ENCODE measurements around the gene SP2.
"Not testable (repeated sequence)": the region's sequence is repeated elsewhere in the genome, so short reads cannot be mapped to it uniquely, and the experiment has no call there.

Gene SP2

DNA sequence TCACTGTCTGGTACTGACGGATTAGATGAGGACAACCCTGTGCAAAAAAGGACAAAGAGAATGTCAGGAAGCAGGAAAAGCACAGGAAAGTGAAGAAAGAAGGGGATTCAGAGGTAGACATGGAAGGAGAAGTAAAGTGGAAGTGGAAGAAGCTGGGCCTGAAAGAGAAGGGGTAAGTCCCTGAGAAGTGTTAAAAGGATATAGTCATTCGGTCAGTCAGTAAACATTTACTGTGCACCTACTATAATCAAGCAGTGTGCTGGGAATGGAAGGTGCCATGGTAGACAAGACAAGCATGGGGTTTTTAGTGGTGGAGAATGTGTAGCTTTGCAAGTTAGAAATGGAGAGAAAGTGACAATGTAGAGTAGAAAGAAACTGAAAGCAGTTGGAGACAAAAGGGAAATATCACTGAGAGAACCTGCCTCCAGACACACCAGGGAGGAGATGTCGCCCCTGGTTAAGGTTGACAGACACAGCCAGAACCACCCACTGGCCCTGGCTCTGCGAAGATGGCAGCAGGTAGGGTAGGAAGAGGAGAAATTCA lies 4.4 kb upstream of the SP2 start:
- DNase-seq = no peak

DNA sequence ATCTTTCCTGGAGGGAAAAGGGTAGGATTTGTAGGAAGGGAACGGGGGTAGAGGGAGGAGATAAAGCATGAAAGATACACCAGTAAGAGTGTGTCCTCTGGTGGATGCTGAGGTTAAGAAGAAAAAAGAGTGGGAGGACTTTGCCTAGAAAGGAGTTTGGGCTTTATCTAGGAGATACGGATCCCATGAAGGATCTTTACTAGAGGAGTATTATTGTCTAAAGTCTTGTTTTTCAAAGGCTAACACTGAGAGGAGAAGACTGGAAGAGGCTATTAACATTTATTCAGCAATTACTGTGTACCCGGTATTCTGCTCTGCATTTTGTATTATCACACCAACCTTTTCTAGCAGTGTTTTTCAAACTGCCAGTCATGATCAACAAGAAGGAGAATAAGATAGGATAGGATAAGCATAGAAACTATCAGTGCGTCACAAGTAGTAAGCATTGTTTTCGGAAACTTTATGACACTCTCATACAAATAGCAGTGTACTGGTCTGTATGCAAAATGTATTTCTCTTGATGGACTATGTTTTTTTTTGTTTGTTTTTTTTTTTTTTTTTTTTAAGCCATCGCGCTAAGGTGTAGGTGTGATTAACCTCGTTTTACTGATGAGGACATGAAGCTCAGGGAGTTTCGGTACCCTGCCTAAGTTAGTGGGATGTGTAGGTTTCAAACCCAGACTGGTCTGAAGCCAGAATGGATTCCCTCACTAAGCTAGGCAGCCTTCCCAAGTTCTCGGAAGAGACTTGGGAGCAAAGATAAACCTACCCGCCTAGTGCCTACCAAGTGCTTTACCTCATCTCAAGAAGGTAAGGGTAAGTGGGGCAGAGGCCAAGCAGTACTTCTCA lies 1.3 kb upstream of the SP2 start:
- DNase-seq = no peak

DNA sequence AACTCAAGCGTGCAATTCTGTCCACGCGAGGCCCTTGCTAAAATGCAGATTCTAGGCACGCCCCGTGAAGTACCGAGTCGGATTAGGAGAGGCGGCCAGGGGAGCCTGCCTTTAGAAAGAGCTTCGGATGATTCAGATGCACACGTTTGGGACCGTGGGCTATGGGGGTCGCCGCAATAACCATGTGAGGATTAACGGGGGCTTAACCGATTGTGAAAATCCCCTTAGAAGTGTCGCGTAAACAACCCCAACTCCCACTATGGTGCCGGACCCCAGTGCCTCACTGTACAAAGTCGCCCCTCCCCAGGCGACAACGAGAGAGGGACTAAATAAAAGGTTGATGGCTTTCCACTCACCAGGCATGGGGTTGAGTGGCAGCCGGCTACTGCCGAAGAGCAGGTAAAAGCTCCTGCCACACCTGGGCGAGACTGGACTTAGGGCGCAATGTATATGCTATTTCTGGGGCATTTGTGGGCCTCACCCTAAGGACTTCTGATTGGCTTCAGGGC lies 635 bp upstream of the SP2 start:
- DNase-seq = no peak

DNA sequence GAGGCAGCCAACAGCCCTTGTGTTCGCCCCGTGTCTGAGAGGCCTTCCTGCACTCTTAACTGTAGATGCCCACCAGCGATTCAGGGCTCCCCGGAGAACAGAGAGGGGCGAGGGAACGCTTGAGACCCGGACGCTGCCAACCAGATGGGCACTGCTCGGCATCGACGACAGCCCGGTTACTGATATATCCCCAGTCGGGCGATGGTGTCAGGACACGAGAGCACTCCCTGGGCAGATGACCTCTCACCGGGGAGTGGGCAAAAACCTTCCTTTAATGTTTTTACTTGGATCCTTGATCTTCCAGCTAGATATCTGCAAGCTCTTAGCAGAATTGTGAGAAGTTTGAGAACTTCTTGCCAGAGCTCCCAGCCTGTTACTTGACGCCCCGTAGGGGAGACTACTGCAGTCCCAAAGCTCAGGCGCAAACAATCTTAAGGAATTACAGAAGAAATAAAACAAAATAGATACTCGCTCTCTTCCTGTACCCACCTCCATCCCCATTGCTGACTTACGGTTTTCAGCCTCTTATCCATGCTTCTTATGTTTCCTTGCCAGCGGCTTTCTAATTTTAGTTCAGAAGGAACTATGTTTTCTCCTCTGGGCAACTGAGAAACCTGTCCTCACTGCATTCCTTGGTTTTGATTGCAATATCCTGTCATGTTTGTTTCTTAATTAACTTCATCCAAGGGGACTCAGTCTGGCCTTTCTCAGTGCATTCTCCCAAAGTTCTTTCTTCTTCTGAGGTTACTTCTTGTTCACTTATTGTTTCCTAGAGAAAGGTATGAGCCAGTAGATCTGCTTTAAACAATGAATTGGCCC lies 845 bp downstream of the SP2 start:
- no peak for DNase-seq

DNA sequence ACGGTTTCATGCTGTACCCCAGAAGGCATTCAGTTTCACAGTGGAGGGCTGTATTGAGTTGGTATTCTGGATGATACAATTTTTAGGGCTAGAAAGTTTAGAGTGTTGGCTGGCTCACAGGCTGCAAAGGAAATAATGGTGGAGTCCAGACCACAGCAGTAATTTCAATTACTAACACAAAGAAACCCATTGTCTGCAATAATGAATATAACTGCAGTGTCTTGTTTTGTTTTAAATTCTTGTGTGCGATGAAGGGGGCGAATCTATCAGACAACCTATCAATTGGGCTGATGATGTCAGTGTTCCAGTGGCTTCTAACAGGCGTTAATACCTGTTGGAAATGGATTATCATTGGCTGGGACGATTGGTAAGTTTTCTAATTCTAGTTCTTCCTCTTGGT lies 1.5 kb downstream of the SP2 start:
- no peak for DNase-seq

DNA sequence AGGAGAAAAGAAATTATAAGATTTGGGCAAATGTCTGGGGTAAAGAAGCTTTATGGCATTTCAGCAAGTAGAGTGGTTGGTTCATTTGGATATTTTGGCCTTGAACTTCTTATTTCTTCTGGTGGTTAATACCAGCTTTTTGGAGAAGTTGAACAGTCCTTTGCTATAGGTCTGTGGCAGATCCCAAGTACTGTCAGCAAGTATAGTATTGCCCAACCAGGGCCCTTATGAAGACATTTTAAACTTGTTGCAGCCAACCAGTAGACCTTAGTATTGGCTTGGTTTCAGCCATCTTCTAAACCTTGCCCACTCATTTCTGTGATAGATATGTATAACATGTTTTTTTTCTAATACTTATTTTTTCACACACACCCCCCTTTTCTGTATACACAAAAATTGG lies 2.2 kb downstream of the SP2 start:
- no peak for DNase-seq

DNA sequence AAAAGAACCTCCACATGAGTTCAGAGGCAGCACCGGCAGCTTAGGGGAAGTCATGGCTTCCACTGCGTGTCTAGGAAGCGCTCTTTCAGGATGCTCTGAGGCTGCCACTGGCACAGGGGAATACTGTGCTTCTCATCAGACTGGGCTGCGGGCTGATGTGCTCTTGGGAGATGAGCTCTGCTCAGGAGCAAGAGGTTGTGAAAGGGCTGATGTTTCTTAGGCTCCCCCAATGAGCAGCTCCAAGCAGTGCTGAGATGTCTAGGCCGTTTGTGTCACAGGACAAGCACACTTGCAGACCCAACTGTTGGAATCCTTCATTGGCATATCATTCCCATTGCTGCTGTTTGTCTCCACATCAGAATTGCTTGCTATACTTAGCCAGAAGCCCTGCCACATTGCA lies 3.6 kb downstream of the SP2 start:
- DNase-seq = no peak

DNA sequence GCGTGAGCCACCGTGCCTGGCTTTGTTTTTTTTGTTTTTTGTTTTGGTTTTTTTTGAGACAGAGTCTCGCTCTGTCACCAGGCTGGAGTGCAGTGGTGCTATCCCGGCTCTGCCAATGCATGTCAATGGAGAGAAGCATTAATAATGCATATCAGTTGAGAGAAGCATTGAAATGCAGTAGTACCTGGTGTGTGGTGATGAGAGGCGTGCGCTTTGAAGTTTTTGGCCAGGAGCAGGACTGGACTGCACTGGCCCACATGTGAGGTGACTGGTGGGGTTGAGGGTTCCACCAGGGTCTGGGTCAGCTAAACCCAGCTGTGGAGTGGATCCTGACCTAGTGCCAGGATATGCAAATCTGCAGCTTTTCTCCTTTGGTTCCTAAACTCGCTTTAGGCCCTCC lies 5.4 kb downstream of the SP2 start:
- no peak for DNase-seq

DNA sequence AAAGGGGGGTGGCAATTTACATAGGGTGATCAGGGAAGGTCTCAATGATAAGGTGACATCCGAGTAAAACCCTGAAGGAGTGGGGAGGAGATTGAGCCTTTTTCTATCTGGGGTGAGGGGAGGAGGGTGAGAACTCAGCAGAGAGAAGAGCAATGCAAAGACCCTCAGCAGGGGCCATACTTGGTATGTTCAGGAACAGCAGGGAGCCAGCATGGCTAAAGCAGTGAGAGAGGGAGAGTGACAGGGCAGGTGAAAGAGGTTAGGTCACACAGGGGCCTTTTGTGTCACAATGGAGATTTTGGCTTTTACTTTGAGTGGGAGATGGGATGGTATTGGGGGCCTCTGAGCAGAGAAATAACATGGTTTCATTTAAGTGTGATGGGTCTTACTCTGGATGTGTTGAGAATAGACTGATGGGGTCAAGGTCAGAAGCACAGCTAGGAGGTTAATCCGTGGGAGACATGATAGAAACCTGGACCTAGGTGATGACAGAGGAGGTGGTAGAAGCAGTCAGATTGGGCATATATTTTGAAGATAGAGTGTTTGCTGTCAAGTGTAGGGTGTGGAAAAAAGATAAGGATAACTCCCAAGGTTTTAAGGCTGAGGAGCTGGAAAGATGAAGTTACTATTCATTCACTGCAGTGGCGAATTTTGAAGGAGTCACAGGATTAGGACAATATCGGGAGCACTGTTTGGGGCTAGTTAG lies 6.2 kb downstream of the SP2 start:
- DNase-seq = no peak

DNA sequence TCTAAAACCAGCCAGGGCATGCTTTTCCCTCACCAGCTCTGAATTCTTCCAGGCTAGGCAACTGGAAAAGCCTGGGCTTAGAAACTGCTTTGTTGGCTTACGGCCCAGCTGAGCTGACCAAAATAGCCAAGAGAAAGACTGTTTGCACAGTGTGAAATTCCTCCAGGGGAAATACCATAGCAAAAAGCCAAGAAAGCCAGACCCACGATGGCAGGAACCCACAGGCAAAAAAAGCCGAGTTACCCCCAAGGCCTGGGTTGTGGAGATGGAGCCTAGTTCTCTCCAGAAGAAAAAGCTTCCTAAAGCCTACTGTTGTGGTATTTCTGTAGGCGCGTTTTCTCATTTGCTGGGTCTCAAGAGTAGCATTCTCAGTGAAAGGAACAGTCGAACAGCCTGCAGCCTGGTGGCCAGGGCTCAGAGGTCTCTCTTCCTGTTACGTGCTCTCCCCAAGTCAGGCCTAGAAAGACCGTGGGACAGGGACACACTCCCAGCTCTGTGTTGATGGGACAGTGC lies 9.2 kb downstream of the SP2 start:
- no peak for DNase-seq

DNA sequence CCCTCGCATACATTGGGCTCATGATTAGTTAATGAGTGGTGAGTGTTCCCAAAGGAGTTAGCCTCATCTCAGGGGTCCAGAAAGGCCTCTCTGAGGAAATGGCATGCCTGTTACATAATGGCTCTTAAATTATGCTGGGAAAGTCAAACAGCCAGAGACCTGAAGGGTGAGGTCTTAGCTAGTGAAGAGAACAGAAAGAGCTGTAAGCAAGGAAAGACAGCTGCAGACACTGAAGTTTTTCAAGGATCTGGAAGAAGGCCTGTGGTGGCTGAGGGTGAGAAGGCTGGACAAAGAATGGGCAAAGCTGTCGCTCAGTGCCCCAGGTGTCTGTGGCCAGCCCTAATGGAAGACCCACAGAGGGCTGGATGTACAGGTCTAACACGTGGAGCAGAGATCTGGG lies 10.4 kb downstream of the SP2 start:
- DNase-seq = no peak

DNA sequence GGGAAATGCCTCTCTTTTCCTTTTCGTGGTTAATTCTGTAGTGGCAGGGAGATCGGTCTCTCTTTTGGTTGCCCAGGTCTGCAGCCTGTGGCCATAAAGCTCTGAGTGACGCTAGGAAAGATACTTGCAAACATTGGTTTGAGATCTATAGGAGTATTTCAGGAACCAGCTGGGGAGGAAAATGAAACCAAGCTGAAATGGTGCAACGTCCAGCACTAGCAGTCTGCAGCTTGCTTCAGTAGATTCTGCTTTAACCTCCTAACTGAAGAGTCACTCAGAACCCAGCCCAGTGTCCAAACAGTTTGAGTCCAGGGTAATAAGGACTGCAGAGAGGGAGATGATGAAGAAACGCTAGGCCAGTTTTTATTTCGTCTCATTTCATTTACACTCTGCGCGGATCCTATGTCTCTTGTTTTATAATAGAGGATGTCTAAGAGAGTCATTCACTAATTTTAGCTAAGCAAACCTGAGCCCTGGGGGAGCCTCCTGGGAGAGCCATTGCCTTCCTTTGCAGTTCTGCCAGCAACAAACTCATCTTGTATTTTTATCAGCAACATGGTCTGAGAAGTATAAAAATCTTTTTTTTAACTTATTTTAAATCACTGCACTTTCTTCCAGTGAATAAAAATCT lies 12.0 kb downstream of the SP2 start:
- no peak for DNase-seq

DNA sequence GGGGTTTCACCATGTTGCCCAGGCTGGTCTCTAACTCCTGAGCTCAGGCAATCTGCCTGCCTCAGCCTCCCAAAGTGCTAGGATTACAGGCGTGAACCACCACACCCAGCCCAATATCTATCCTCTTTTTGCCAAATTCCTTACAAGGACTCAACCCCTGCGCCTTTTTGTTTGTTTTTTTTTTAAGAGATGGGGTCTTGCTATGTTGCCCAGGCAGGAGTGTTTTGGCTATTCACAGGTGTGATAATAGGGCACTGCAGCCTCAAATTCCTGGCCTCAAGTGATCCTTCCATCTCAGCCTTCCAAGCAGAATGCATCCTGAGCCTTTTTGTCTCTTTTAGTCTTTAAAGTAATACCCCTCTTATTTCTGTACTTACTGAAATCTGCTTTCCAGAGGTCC lies 17.0 kb downstream of the SP2 start:
- no peak for DNase-seq

DNA sequence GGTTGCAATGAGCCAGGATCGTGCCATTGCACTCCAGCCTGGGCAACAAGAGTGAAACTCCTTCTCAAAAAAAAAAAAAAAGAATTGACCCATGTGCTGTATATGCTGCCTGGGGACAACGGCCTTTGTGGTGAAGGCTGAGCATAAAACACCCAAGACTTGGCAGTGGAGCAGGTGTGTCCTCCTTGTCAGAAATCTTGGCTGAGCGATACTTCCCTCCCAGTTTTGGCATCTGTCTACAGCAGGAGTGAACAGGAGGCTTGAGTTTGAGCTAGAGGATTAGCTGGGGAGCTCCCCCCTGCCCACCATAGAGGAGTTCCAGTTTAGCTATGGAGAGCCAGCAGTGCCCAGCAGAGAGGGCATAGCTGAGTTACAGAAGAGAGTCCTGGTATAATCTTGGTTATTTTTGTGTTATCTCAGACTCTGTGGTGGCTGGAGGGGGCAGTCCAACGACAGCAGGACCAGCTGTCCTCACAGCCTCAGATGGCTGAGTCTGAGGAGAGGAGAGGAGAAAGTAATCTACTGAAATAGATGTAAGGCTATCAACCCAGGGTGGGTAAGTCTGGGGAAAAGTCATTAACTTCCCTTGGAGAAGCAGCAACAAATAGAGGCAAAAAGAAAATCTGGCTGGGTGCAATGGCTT lies 18.4 kb downstream of the SP2 start:
- DNase-seq = no peak

DNA sequence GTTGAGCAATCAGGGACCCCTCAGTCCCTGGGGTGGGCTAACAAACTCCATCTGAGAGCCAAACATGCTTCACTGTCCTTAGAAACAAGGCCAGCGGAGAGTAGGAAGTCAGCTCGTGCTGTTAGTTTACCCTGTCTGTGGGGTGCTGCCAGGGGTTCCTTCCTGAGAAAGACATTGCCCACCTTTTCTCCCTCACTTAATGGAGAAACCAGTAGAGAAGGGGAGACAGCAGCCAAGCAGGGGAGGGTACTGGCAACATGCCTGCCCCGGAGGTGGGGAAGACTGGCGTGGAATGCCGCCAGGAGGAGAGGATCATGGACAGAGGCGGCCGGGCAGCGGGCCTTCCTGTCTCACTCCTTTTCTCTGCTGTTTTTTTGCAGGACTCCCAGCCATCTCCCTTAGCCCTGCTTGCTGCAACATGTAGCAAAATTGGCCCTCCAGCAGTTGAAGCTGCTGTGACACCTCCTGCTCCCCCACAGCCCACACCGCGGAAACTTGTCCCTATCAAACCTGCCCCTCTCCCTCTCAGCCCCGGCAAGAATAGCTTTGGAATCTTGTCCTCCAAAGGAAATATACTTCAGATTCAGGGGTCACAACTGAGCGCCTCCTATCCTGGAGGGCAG lies 19.9 kb downstream of the SP2 start:
- no peak for DNase-seq

DNA sequence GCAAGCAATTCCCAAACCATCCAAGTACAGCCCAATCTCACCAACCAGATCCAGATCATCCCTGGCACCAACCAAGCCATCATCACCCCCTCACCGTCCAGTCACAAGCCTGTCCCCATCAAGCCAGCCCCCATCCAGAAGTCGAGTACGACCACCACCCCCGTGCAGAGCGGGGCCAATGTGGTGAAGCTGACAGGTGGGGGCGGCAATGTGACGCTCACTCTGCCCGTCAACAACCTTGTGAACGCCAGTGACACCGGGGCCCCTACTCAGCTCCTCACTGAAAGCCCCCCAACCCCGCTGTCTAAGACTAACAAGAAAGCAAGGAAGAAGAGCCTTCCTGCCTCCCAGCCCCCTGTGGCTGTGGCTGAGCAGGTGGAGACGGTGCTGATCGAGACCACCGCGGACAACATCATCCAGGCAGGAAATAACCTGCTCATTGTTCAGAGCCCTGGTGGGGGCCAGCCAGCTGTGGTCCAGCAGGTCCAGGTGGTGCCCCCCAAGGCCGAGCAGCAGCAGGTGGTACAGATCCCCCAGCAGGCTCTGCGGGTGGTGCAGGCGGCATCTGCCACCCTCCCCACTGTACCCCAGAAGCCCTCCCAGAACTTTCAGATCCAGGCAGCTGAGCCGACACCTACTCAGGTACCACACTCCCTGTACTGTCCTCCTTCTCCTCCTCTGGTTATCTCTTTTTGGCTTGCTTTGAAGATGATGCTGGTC lies 20.6 kb downstream of the SP2 start:
- no peak for DNase-seq

DNA sequence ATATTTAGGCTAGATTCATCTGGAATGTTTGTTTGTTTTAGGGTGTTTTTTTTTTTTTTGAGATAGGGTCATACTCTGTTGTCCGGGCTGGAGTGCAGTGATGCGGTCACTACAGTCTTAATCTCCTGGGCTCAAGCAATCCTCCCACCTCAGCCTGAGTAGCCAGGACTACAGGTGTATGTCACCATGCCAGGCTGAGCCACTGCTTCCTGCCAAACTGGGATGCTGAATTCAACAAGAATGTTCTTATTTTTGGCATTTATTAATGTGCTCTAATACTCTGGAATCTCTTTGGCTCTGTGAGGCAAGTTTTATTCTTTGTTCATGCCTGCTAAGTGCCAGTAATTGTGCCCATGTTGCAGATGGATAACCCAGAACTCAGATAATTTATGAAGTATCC lies 21.5 kb downstream of the SP2 start:
- DNase-seq = no peak

DNA sequence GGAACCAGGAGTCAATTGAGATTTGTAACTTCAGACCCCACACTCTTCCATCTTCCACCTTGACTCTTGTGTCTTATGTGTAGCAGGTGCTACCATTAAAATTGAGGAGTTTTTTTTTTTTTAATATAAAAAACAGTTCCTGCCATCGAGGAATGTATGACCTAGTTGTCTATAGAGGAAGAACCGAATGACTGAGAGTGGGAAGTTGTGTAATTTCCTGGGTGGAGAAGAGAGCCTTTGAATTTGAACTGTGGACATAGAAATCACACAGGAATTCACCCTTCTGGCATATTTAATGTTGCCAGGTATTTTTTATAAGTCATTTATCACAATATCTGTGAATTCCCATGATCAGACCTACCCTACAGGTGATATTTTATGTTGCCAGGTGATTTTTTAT lies 22.0 kb downstream of the SP2 start:
- DNase-seq = no peak

DNA sequence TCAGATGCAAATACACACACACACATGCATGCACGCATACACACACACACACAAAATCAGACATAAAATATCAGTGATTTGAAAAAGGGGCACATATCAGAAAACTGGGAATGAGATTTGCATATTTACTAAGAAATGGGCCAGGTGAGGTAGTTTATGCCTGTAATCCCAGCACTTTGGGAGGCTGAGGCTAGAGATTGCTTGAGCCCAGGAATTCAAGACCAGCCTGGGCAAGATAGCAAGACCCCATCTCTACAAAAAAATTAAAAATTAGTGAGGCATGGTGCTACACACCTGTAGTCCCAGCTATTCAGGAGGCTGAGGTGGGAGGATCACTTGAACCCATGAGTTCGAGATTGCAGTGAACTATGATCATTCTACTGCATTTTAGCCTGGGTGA lies 23.0 kb downstream of the SP2 start:
- DNase-seq = no peak

DNA sequence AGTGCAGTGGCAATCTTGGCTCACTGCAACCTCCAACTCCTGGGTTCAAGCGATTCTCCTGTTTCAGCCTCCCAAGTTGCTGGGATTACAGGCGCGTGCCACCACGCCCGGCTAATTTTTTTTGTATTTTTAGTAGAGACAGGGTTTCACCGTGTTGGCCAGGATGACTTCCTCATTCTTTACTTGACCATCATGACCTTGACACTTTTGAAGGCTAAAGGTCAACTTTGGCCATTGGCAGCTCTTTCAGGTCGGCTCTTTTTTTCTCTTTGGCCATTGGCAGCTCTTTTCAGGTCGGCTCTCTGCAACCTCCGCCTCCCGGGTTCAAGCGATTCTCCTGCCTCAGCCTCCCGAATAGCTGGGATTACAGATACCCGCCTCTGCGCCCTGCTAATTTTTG lies 23.9 kb downstream of the SP2 start:
- DNase-seq = not testable (repeated sequence)

All from activated T-cell treated with anti-CD3 and anti-CD28 coated beads for 4 hours (primary cell).